OCI-LY3 (cell line): ENCODE measurements around the gene APOL1.

ENCODE experiments used
- H2AFZ ChIP-seq: fragments of 200-600, 300-600 bp; shearing (Covaris generic); 2 replicates; pipeline ENCODE4 v1.6.0; 2014; ENCODE audit warnings: antibody characterized with exemption, low read depth, low read length
- H3K27ac ChIP-seq: fragments of 200-600, 300-600 bp; sonication (generic); 2 replicates; pipeline ENCODE4 v1.5.1; 2014; ENCODE audit warnings: mild to moderate bottlenecking, low read length, moderate library complexity, mixed read lengths
- H3K27me3 ChIP-seq: fragments of 200-600, 300-600 bp; sonication (generic); 2 replicates; pipeline ENCODE4 v1.6.1; 2014; ENCODE audit warnings: low read depth, low read length, mixed read lengths
- H3K36me3 ChIP-seq: fragments of 200-600, 300-600 bp; sonication (generic); replicated peaks from 2 replicates; pipeline ENCODE3; 2014; ENCODE audit warnings: low read depth, low read length, mixed read lengths
- H3K4me1 ChIP-seq: fragments of 300-600, 200-600 bp; sonication (generic); 2 replicates; pipeline ENCODE4 v1.6.1; 2014; ENCODE audit warnings: low read length, mixed read lengths
- H3K4me2 ChIP-seq: fragments of 200-600, 300-600 bp; sonication (generic); 2 replicates; pipeline ENCODE4 v1.6.1; 2014; ENCODE audit warnings: low read length, mixed read lengths
- H3K4me3 ChIP-seq: fragments of 300-600, 200-600 bp; sonication (generic); 2 replicates; pipeline ENCODE4 v1.5.1; 2014; ENCODE audit warnings: antibody characterized with exemption, mild to moderate bottlenecking, low read length, moderate library complexity
- H3K79me2 ChIP-seq: fragments of 300-600, 200-600 bp; shearing (Covaris generic); 2 replicates; pipeline ENCODE4 v1.6.1; 2014; ENCODE audit warnings: mild to moderate bottlenecking, low read length, mixed read lengths
- H3K9ac ChIP-seq: fragments of 300-600, 200-600 bp; shearing (Covaris generic); 2 replicates; pipeline ENCODE4 v1.6.0; 2014; ENCODE audit warnings: mild to moderate bottlenecking, low read length, moderate library complexity
- H3K9me3 ChIP-seq: fragments of 200-600, 300-600 bp; shearing (Covaris generic); 2 replicates; pipeline ENCODE4 v1.6.1; 2014; ENCODE audit warnings: low read length, mixed read lengths; ENCODE audit not compliant: insufficient read depth
- H4K20me1 ChIP-seq: fragments of 200-600, 300-600 bp; sonication (generic); 2 replicates; pipeline ENCODE4 v1.6.1; 2016; ENCODE audit warnings: low read length, mixed read lengths; ENCODE audit not compliant: insufficient read depth
- EZH2phosphoT487 ChIP-seq: fragments of 200-600 bp; shearing (Covaris generic); IDR thresholded peaks from 2 replicates; pipeline ENCODE4 v1.6.1; 2018; ENCODE audit warnings: antibody characterized with exemption, mixed run types, low read depth
- TF ChIP-seq, protein P1 (sequence below): fragments of 200-600, 300-600 bp; sonication (generic); IDR thresholded peaks from 2 replicates; pipeline ENCODE4 v1.5.1; 2014; ENCODE audit warnings: antibody characterized with exemption, low read length, low read depth

The APOL1 gene

DNA sequence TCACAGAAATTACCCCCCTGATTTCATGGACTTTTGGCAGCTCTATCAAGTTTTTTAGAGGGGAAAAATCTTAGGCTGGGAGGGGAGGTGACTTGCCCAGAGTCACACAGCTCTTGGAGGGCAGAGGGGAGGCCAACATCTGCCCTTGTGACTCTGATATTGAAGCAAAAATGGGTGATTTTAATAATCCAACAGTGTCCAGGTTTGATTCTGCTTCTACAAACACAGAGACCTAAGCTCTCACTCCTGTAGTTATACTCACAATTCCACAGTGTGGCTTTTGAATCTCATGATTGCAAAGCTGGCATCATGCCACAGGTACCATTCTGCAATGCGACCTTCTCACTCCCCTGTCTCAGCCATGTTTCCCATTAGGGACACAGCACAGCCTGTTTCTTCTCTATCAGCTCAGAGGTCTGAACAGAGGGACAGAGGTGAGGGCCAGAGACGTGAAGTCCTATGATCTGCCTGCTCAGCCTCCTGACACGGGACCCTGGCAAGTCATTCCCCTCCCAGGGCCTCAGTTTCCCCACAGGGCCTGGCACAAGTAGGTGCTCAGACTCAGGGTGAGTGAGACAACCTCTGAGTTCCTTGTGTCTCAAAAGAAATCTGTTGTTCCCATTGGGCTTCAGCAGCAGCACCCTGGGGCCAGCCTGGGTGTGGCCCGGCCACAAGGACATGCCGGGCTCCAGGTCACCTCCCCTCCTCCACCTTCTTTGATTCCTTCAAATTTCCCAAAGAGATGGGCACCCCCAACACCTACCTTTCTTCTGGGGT is 14.4 kb upstream of the APOL1 start:
- Histone ChIP-seq H3K79me2 (peaks cover 72% of the 10 kb centered on the region), H3K4me1 (peaks cover 59% of the 10 kb centered on the region), H3K4me2 (peak overlapping the region; percentile 82), H3K27me3 (no peaks in the 10 kb centered on the region), H3K9me3 (peaks cover 12% of the 10 kb centered on the region), H2AFZ (no peak overlapping the region), H3K4me3 (peak overlapping the region; percentile 88), H4K20me1 (peaks cover 17% of the 10 kb centered on the region), H3K27ac (peak overlapping the region; percentile 94), H3K36me3 (peaks cover 63% of the 10 kb centered on the region), H3K9ac (peak overlapping the region; percentile 98)
- TF ChIP-seq EZH2phosphoT487: no peak
- TF ChIP-seq, protein P1, sequence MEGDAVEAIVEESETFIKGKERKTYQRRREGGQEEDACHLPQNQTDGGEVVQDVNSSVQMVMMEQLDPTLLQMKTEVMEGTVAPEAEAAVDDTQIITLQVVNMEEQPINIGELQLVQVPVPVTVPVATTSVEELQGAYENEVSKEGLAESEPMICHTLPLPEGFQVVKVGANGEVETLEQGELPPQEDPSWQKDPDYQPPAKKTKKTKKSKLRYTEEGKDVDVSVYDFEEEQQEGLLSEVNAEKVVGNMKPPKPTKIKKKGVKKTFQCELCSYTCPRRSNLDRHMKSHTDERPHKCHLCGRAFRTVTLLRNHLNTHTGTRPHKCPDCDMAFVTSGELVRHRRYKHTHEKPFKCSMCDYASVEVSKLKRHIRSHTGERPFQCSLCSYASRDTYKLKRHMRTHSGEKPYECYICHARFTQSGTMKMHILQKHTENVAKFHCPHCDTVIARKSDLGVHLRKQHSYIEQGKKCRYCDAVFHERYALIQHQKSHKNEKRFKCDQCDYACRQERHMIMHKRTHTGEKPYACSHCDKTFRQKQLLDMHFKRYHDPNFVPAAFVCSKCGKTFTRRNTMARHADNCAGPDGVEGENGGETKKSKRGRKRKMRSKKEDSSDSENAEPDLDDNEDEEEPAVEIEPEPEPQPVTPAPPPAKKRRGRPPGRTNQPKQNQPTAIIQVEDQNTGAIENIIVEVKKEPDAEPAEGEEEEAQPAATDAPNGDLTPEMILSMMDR: no peak

DNA sequence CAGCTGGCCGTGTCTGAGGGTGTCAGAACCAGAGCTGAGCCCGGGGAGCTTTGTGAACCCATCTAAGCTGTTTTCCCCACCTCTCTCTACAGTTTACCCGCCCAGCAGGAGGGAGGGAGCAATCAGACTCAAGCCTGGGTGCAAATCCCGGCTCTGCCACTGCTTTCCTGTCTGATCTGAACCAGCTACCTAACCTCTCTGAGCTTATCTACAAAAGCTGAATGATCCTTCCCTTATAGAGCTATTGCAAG is 13.9 kb upstream of the APOL1 start:
- Histone ChIP-seq H3K4me1 (peaks cover 54% of the 10 kb centered on the region), H3K27me3 (no peaks in the 10 kb centered on the region), H3K4me3 (peak overlapping the region; percentile 88), H3K27ac (peak overlapping the region; percentile 94), H3K36me3 (peaks cover 62% of the 10 kb centered on the region), H4K20me1 (peaks cover 16% of the 10 kb centered on the region), H3K9me3 (peaks cover 13% of the 10 kb centered on the region), H3K4me2 (peak overlapping the region; percentile 82), H3K79me2 (peaks cover 67% of the 10 kb centered on the region), H2AFZ (no peak overlapping the region), H3K9ac (peak overlapping the region; percentile 98)
- TF ChIP-seq EZH2phosphoT487: no peak
- TF ChIP-seq, protein P1: no peak

DNA sequence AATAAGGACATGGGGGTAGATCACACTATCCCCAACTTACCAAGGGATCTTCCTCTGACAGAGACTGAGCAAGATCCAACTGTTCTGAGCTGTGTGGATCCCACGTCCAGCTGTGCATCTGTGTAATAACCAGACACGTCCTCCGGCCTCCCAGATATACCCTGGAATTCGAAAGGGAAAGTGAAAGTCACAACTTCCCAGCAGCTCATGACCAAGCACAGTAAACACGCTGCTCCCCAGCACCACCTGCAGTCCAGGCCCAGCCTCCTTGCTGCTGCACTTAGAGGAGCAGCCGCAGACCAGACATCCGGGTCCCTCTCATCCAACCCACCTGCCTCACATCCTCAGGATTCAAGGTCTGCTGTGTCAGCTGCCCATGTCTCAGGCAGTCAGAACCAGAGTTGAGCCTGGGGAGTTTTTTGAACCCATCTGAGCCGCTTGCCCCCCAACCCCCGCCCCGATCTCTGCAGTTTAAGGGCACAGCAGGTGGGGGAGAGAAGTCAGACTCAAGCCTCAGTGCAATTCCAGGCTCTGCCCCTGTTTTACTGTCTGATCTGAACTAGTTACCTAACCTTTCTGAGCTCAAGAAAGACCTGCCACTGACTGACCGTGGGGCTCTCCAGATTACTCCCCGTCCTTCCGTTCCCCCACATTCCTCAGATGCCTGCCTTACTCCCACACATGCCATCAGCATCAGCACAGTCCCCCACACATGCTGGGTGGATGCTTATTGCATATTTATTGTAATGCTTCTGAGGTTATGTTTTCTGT is 13.3 kb upstream of the APOL1 start, which contains the start of gene APOL2:
Gene APOL2, minus strand, starts transcription at position 127 of the 771 bp plus-strand sequence. CDS start 6,365 bp downstream, outside the sequence.
- Histone ChIP-seq H3K36me3 (peaks cover 57% of the 10 kb centered on the region), H2AFZ (no peak within 1 kb of the TSS), H3K4me2 (peak within 1 kb of the TSS; percentile 82), H3K4me1 (peaks cover 49% of the 10 kb centered on the region), H3K4me3 (peak within 1 kb of the TSS; percentile 88), H3K9ac (peak within 1 kb of the TSS; percentile 98), H3K27me3 (no peaks in the 10 kb centered on the region), H3K79me2 (peaks cover 62% of the 10 kb centered on the region), H3K27ac (peak within 1 kb of the TSS; percentile 94), H4K20me1 (peaks cover 12% of the 10 kb centered on the region), H3K9me3 (peaks cover 13% of the 10 kb centered on the region)
- no peak for TF ChIP-seq EZH2phosphoT487
- TF ChIP-seq, protein P1: peak; percentile 59

DNA sequence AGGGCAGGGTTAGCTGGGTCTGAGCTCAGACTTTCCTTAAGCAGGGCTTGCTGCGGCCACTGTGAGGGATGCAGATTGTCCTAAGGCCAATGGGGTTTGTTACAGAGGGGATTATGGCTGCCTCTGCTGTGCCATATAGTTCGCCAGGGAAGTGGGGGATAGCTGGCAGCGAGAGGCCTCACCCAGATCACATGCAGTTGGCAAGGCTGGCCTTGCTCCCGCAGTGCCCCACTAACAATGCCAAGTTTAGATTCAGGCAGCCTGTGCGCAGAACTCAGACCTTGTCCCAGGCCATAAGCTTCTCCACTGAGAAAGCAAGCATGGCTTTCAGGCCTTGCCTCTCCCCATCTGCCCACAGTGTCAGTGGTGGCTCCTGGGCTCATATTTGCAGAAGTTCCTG is 8.9 kb upstream of the APOL1 start:
- Histone ChIP-seq H3K9ac (no peak overlapping the region), H3K4me1 (peaks cover 33% of the 10 kb centered on the region), H2AFZ (no peak overlapping the region), H3K36me3 (peaks cover 39% of the 10 kb centered on the region), H3K9me3 (peaks cover 33% of the 10 kb centered on the region), H3K4me3 (no peak overlapping the region), H3K27ac (no peak overlapping the region), H3K4me2 (no peak overlapping the region), H4K20me1 (no peaks in the 10 kb centered on the region), H3K79me2 (peaks cover 18% of the 10 kb centered on the region), H3K27me3 (no peaks in the 10 kb centered on the region)
- no peak for TF ChIP-seq EZH2phosphoT487
- TF ChIP-seq, protein P1: no peak
